ENCODE measurements around the gene HINT3. TPM values are rescaled to one million over a fixed set of nuclear protein-coding genes. Genes with fewer than 3 reads are reported as not detected.

The HINT3 gene
- total and polyA plus RNA-seq, 7 donors, result 15.0 to 49.6 (median 41.4) TPM

DNA sequence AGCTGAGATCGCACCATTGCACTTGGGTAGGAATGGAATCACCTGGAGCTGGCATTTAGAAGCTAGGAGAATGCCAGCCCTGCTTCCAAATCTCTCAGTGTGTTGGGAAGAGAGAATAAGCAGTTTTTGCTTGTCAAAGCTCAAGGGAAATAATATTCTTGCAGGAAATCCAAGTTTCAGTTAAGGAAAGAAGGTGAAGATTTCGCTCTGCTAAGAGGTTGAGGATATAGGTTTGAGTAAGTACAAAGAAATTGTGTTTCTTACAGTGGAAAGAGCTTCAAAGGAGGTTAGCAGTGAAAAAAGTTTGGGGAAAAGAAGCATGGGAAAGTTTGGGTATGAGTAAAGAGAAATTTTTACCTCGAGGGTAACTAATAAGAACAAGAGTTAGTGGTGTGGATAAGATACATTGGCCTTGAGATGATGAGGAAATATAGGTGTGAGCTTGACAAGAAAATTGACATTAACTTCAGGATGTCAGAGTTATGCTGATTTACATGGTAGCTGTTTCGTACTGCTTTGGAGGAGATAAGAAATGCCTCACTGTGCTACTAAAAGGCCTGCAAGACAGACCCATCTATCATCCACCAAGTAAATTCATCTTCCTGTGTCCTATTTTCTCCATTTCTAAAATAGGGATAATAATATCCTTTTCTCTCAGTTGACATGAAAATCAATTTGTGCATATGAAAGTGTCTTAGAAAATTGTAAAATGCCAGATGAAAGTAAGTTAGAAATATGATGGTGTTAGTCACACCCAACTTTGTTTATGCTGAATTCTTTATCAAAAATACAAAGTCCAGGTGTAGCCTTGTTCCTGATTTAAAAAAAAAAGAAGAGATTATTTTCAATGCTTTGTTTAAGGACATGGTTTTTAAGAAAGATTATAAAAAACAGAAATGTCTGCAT is 12.8 kb upstream of the HINT3 start:
- 51 to 78% methylated on average over 4 of the region's 4 CpGs for WGBS, 2 donors
- H3K9me3 ChIP-seq, result no peaks in the 10 kb centered on the region
- H3K36me3 ChIP-seq, result no peaks in the 10 kb centered on the region
- TF ChIP-seq EP300 (IDR thresholded peaks at IDR 0.05) (no peak), POLR2A (IDR thresholded peaks at IDR 0.05) (no peak), POLR2AphosphoS5 (IDR thresholded peaks at IDR 0.05) (no peak)
- TF ChIP-seq, protein P1, sequence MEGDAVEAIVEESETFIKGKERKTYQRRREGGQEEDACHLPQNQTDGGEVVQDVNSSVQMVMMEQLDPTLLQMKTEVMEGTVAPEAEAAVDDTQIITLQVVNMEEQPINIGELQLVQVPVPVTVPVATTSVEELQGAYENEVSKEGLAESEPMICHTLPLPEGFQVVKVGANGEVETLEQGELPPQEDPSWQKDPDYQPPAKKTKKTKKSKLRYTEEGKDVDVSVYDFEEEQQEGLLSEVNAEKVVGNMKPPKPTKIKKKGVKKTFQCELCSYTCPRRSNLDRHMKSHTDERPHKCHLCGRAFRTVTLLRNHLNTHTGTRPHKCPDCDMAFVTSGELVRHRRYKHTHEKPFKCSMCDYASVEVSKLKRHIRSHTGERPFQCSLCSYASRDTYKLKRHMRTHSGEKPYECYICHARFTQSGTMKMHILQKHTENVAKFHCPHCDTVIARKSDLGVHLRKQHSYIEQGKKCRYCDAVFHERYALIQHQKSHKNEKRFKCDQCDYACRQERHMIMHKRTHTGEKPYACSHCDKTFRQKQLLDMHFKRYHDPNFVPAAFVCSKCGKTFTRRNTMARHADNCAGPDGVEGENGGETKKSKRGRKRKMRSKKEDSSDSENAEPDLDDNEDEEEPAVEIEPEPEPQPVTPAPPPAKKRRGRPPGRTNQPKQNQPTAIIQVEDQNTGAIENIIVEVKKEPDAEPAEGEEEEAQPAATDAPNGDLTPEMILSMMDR (IDR thresholded peaks at IDR 0.05), result no peak
- no peaks in the 10 kb centered on the region for H3K27me3 ChIP-seq
- no peak for DNase-seq
- peaks cover 0 to 21% (median 9%) of the 10 kb centered on the region in 4 donors for H3K4me1 ChIP-seq
- H3K4me3 ChIP-seq, result no peak overlapping the region
- intact Hi-C loops (cut with DNase I), result no loop called here
- H3K27ac ChIP-seq, result peak overlapping the region; percentile 20 to 66 (median 50)

DNA sequence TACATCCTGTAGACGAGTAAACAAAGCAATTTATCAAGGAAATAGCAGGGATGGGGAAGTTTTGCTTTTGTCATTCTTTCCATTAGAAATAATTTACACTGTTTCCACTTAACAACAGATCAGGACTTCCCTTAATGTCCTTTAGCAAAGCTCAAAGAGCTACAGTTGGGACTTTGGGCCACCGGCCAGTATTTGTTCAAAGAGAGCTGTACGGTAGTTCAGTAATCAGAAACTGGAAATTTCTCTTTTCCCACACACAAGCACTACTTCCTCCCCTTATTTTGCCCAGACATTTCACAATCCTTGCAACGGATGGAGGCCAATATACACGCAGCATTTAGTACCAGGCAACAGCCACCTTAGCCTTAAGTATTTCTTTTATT is 12.1 kb upstream of the HINT3 start:
- DNase-seq, result peak; percentile 82
- no peaks in the 10 kb centered on the region for H3K9me3 ChIP-seq
- intact Hi-C loops (cut with DNase I), result no loop called here
- H3K27me3 ChIP-seq, result no peaks in the 10 kb centered on the region
- peak overlapping the region; percentile 20 to 66 (median 50) for H3K27ac ChIP-seq
- H3K36me3 ChIP-seq, result no peaks in the 10 kb centered on the region
- TF ChIP-seq POLR2A (IDR thresholded peaks at IDR 0.05) (no peak), POLR2AphosphoS5 (IDR thresholded peaks at IDR 0.05) (peak in 2 of 4 donors; percentile 22 to 66), EP300 (IDR thresholded peaks at IDR 0.05) (no peak)
- TF ChIP-seq, protein P1 (IDR thresholded peaks at IDR 0.05), result no peak
- no peak overlapping the region for H3K4me3 ChIP-seq
- 2 to 21% methylated on average over 5 of the region's 5 CpGs for WGBS, 2 donors
- H3K4me1 ChIP-seq, result peaks cover 0 to 21% (median 9%) of the 10 kb centered on the region in 4 donors

DNA sequence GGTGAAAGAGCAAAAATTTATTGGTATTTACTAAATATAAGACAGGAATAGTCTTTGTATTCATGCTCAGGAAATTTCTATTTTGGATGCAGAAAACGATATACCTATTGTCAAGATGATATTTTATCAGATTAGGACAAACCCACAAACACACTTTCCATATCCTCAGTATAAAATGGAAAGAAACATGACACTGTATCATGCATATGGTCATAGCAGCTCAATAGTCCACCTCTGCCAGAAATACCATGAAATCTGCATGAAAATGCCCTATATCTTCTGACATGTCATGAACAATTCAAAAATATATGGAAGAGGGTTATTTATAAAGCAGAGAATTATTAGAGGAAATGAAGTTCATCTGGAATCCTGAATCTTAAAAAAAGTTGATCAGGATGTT is 11.7 kb upstream of the HINT3 start:
- DNase-seq, result no peak
- H3K9me3 ChIP-seq, result no peaks in the 10 kb centered on the region
- peaks cover 0 to 21% (median 9%) of the 10 kb centered on the region in 4 donors for H3K4me1 ChIP-seq
- H3K27me3 ChIP-seq, result no peaks in the 10 kb centered on the region
- 18 to 38% methylated on average over 1 of the region's 1 CpG for whole genome bisulfite sequencing, 2 donors
- H3K36me3 ChIP-seq, result no peaks in the 10 kb centered on the region
- intact Hi-C loops (cut with DNase I), result no loop called here
- H3K27ac ChIP-seq, result peak overlapping the region in 3 of 4 donors; percentile 41 to 66 (median 58)
- no peak overlapping the region for H3K4me3 ChIP-seq
- TF ChIP-seq POLR2AphosphoS5 (IDR thresholded peaks at IDR 0.05), result no peak

DNA sequence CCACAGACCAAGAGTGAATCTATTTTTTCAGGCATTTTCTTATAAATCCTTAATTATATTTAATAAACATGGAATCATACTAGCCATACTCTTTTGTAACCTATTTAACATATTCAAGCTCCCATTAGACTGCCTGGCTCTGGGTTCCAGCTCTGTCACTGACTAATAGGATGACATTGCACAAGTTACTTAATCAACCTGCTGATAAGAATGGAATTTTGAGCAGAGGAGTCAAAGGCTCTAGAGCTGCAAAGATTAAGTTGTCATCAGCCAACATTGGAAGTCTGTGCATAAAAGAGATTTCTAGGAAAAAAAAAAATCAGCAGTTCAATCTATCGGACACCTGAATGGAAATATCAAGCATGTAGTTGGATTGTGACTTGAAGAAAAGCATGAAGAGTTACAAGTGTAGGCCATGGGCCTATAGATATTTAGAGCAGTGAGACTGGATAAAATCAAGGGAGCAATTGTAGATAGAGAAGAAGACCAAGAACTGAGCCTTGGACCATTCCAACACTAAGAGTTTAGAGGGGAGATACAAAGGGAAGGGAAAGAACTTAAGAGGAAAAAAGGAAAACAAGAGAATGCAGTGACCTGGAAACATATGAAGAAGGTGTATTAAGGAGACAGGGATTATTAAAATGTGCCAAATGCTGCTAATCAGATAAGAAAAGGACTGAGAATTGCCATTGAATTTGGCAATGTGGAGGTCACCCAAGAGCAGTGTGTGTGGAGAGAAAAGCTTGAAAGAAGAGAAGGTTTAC is 11.0 kb upstream of the HINT3 start:
- H3K9me3 ChIP-seq, result no peaks in the 10 kb centered on the region
- no peak overlapping the region for H3K4me3 ChIP-seq
- H3K4me1 ChIP-seq, result peaks cover 0 to 21% (median 9%) of the 10 kb centered on the region in 4 donors
- H3K27me3 ChIP-seq, result no peaks in the 10 kb centered on the region
- H3K27ac ChIP-seq, result peak overlapping the region; percentile 41 to 66 (median 56)
- intact Hi-C loops (cut with DNase I), result no loop called here
- no peaks in the 10 kb centered on the region for H3K36me3 ChIP-seq
- WGBS, 2 donors, result 98 to 100% methylated on average over 1 of the region's 1 CpG
- TF ChIP-seq POLR2A (IDR thresholded peaks at IDR 0.05) (no peak), POLR2AphosphoS5 (IDR thresholded peaks at IDR 0.05) (peak in 1 of 4 donors; percentile 10)
- no peak for DNase-seq

DNA sequence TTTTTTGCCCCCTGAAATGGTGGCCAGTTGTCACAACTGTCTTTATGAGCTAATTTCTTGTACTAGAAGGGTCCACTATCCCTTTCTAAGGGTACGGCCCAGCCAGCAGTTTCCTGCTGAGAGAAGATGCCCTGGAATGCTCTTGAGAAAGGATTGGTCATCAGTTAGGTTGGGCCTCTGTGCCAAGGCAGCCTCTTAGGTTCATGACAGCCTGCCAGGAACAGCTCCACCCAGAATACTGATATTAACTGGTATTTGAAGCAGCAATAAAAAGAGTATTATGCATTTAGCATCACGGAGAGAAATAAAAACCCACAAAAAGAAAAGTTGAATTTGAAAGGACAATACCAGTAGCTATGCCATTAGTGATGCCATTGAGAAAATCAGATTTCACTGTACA is 9.0 kb upstream of the HINT3 start:
- 84 to 86% methylated on average over 2 of the region's 2 CpGs for WGBS, 2 donors
- no peak overlapping the region for H3K4me3 ChIP-seq
- H3K36me3 ChIP-seq, result no peaks in the 10 kb centered on the region
- DNase-seq, result no peak
- peaks cover 0 to 21% (median 9%) of the 10 kb centered on the region in 4 donors for H3K4me1 ChIP-seq
- intact Hi-C loops (cut with DNase I), result no loop called here
- H3K27ac ChIP-seq, result no peak overlapping the region
- no peak for TF ChIP-seq POLR2A (IDR thresholded peaks at IDR 0.05)
- TF ChIP-seq EP300 (IDR thresholded peaks at IDR 0.05), result no peak
- TF ChIP-seq POLR2AphosphoS5 (IDR thresholded peaks at IDR 0.05), result no peak
- H3K27me3 ChIP-seq, result no peaks in the 10 kb centered on the region
- no peaks in the 10 kb centered on the region for H3K9me3 ChIP-seq

DNA sequence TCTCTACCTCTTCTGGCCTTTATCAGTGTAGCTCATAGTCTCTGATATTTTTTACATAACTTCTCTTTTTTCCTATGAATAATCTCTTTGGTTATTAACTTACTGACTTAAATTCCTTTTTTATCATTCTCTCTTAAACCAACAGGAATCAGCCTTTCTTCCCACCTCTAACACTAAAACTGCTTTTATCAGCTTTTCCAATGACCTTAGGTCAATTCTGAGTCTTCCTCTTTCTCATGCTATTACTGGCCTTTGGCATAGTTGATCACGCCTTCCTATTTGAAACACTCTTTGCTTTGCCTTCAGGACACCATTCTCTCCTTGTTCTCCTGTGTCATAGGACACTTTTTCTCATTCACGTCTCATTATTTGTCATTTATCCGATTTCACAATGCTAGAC is 8.1 kb upstream of the HINT3 start:
- Histone ChIP-seq H3K4me3 (no peak overlapping the region), H3K27ac (no peak overlapping the region), H3K36me3 (no peaks in the 10 kb centered on the region), H3K9me3 (no peaks in the 10 kb centered on the region), H3K4me1 (peaks cover 0 to 21% (median 9%) of the 10 kb centered on the region in 4 donors), H3K27me3 (no peaks in the 10 kb centered on the region)
- no peak for DNase-seq
- 91 to 94% methylated on average over 3 of the region's 3 CpGs for WGBS, 2 donors
- intact Hi-C loops (cut with DNase I), result no loop called here
- TF ChIP-seq EP300 (IDR thresholded peaks at IDR 0.05), result no peak
- TF ChIP-seq POLR2AphosphoS5 (IDR thresholded peaks at IDR 0.05), result no peak
- no peak for TF ChIP-seq POLR2A (IDR thresholded peaks at IDR 0.05)
- TF ChIP-seq, protein P1 (IDR thresholded peaks at IDR 0.05), result no peak

All from sigmoid colon (tissue), 7 donors.